Measurements from ENCODE around the gene MFGE8. TPM values are rescaled to one million over a fixed set of nuclear protein-coding genes. Genes with fewer than 3 reads are reported as not detected.
"Not testable (repeated sequence)": the region's sequence is repeated elsewhere in the genome, so short reads cannot be mapped to it uniquely, and the experiment has no call there.

MFGE8 gene, protein sequence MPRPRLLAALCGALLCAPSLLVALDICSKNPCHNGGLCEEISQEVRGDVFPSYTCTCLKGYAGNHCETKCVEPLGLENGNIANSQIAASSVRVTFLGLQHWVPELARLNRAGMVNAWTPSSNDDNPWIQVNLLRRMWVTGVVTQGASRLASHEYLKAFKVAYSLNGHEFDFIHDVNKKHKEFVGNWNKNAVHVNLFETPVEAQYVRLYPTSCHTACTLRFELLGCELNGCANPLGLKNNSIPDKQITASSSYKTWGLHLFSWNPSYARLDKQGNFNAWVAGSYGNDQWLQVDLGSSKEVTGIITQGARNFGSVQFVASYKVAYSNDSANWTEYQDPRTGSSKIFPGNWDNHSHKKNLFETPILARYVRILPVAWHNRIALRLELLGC
- 1,000 to 10,000 TPM in 1 of 2 donors, 100 to 1,000 TPM in 1; 829 to 1,044 TPM for total RNA-seq
- long read RNA-seq, donor 1, transcript MFGE8-214 (3 exons, 801 nt) = minor isoform, 5 of 82 reads
- long read RNA-seq, donor 1, transcript MFGE8-201 (8 exons, 1,937 nt) = major isoform, 30 of 82 reads
- long read RNA-seq, donor 1, partial matches to known transcripts = 15 of 82 reads
- long read RNA-seq, donor 1, other reads (novel, unspliced or antisense) = 28 of 82 reads
- long read RNA-seq, donor 2, transcript MFGE8-214 (3 exons, 801 nt) = minor isoform, 10 of 145 reads
- long read RNA-seq, donor 2, transcript MFGE8-217 (1 exons, 2,464 nt) = minor isoform, 6 of 145 reads
- long read RNA-seq, donor 2, transcript MFGE8-201 (8 exons, 1,937 nt) = major isoform, 63 of 145 reads
- long read RNA-seq, donor 2, partial matches to known transcripts = 32 of 145 reads
- long read RNA-seq, donor 2, other reads (novel, unspliced or antisense) = 32 of 145 reads

GRCh38 chr15:88913017-88913849, at the start of gene MFGE8:
Gene MFGE8, minus strand, starts transcription at chr15:88913379. Its CDS starts 60 bp downstream, at chr15:88913319.
- peak; percentile 93 for DNase-seq (ENCODE audit: low spot score)
- intact Hi-C loops (cut with DNase I) = no loop called here

- intact Hi-C loops (cut with DNase I) = no loop called here
- no peak for DNase-seq (ENCODE audit: low spot score)
Observed at GRCh38 chr15:88959445-88959844, 46.3 kb upstream of the MFGE8 start.

- intact Hi-C loops (cut with DNase I) = no loop called here
- no peak for DNase-seq (ENCODE audit: low spot score)
Observed at GRCh38 chr15:88956906-88957305, 43.7 kb upstream of the MFGE8 start.

- intact Hi-C loops (cut with DNase I) = no loop called here
- no peak for DNase-seq (ENCODE audit: low spot score)
Observed at GRCh38 chr15:88956263-88956662, 43.1 kb upstream of the MFGE8 start.

DNA sequence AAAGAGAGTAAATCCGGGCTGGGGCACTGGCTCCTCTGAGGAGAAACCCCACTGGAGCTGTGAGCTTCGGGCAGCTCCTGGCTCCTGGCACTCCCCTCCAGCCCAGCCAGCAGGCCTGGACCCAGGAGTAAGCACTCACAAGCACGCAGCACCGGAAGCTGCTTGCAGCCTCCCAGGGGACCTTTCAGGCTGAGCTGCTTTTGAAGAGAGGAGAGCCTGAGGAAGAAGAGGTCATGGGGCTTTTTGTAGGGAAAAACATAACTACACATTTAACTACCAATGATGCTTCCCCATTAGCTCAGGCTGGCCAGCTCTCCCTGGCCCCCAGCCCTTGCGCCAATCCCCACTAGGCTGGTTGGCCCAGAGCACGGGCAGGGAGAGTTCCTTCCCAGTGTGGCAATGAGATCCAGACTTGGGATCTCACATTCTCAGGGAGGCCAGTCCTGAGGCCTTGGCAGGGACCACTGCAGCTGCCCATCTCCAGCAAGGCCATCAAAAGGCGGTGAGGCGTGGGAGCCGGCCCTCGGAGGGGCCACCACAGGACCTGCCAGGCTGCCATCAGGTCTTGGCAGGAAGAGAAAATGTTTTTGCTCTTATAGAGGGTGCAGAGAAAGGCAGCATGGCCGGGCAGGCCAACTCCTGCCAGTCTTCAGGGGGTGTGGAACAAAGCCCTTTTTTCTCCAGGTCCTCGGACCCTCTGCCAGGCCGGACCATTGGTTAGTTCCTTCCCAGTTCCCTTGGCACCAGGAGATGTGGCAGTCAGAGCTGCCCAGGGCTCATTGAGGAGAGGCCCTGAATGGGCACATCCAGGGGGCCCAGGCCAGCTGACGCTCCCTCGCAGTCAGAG, 41.5 kb upstream of the MFGE8 start:
- peak; percentile 85 for DNase-seq (ENCODE audit: low spot score)
- intact Hi-C loops (cut with DNase I) = no loop called here

- DNase-seq (ENCODE audit: low spot score) = no peak
- intact Hi-C loops (cut with DNase I) = no loop called here
Observed at GRCh38 chr15:88950600-88951160, 37.5 kb upstream of the MFGE8 start.

DNA sequence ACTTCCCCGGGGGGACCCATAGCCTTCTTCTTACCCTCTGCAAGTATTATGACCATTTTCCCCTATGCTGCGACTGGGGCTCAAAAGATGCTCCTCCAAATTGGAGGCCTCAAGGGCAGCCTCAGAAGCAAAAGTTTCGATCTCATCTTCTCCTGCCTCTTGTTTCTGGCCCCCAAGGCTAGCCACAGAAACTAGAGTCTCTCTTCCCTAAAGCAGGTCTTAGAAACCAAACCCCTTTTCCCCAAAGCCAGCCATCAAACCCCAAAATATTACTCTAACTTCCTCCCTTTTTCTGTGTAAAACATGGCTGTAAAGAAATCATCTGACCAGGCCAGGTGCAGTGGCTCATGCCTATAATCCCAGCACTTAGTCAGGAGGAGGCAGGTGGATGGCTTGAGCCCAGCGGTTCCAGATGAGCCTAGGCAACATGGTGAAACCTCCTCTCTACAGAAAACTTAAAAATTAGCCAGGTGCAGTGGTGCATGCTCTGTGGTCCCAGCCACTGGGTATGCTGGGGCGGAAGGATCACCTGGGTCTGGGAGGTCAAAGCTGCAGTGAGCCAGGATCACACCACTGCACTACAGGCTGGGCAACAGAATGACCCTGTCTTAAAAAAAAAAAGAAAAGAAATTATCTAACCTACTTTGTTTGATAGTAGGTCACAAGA, 36.7 kb upstream of the MFGE8 start:
- intact Hi-C loops (cut with DNase I) = no loop called here
- DNase-seq (ENCODE audit: low spot score) = no peak

GRCh38 chr15:88940110-88940675, 27.0 kb upstream of the MFGE8 start:
- DNase-seq (ENCODE audit: low spot score) = no peak
- intact Hi-C loops (cut with DNase I) = no loop called here

DNA sequence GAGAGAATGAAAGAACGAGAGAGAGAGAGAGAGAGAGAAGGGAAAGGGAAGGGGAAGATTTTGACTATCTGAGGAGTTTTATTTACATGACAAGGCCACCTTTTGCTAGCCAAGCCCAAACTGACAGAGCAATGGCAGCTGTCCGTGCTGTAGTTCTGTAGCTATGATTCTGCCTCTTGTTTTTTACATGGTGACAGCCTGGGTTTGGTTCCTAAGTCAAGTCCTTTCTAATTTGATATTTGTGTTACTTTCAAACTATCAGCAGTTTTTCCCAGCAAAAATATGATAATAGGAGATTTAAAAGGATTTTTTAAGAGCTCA, 26.3 kb upstream of the MFGE8 start:
- intact Hi-C loops (cut with DNase I) = no loop called here

GRCh38 chr15:88938802-88939485, 25.8 kb upstream of the MFGE8 start:
- intact Hi-C loops (cut with DNase I) = no loop called here

More for the DNA sequence above, 26.3 kb upstream of the MFGE8 start:
- DNase-seq (ENCODE audit: low spot score) = no peak

DNA sequence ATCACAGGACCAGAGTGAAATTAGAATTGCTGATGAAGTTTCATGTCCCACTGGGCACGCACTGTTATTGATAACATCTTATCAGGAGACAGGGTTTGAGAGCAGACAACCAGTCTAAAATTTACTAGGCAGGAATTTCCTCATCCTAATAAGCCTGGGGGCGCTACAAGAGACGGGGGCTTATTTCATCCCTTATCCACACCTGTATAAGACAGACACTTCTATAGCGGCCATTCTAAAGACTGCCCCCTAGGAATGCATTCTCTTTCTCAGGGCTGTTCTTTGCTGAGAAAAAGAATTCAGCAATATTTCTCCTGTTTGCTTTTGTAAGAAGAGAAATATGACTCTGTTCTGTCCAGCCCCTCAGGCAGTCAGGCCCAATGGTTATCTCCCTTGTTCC, 21.3 kb upstream of the MFGE8 start:
- DNase-seq (ENCODE audit: low spot score); intact Hi-C loops (cut with DNase I): not testable (repeated sequence)

More at GRCh38 chr15:88938802-88939485, 25.8 kb upstream of the MFGE8 start:
- no peak for DNase-seq (ENCODE audit: low spot score)

DNA sequence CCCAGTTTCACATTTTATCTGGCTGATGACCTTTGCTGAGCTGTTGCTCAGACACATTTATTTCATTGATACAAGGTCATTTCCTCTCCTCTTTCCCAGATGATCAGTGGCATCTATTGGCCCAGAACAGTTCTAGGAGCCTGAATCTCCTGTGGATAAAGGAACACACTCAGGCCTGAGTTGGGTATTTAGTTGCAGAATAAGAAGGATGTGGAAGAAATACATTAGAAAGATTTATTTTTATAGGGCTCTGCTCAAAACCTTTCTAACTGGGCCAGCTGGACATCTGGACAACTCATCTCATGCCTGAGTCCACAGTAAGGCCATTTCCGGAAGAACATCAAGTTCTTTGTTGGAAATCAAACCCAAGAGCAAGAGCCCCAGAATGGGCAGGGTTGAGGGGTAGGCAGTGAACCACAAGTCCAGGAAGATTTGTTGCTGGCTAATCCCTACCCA, 19.7 kb upstream of the MFGE8 start:
- intact Hi-C loops (cut with DNase I) = no loop called here
- no peak for DNase-seq (ENCODE audit: low spot score)

DNA sequence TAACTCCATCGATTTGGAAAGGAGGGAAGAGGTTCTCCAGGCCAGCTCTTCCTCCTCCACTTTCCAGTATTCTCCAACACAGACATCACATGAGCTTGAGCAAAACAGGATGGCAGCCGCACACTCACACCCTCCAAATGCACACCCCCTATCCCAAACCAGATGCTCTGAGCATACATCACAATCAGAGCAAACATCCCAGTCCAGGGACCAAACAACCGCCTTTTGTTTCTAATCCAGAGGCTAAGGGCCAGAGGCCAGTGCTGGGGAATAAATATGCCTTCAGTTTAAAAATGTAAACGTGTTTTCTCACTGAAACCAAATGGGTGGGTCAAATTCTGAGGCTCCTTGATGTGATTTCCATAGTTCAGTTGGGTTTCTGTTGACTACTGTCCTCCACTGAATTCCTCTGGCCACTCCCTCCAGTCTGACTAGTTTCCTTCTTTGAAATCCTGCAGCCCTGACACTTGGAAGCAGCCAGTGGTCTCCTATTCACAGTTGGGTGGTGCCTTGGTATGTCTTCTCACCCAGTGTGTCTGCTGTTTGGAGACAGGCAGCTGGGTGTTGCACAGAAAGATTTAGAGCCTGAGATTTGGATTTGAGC, 19.2 kb upstream of the MFGE8 start:
- intact Hi-C loops (cut with DNase I) = no loop called here
- no peak for DNase-seq (ENCODE audit: low spot score)

DNA sequence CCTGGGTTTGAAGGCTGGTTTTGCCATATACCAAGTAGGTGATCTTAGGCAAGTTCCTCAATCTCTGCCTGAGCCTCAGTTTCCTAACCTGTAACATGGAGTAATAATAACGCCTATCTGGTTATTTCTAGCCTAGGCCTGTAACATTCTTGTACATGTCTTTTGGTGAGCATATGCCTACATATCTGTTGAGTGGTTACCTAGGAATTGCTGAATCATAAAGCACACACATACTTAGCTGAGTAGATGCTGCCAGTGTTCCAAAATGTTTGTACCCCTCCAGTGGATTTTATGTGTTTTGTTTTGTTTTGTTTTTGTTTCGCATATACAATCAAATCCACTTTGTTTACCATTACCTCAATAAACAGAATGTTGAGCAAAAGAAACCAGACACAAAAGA, 17.4 kb upstream of the MFGE8 start:
- DNase-seq (ENCODE audit: low spot score) = no peak
- intact Hi-C loops (cut with DNase I) = no loop called here

- DNase-seq (ENCODE audit: low spot score); intact Hi-C loops (cut with DNase I): not testable (repeated sequence)
Observed at GRCh38 chr15:88929358-88930098, 16.3 kb upstream of the MFGE8 start.

DNA sequence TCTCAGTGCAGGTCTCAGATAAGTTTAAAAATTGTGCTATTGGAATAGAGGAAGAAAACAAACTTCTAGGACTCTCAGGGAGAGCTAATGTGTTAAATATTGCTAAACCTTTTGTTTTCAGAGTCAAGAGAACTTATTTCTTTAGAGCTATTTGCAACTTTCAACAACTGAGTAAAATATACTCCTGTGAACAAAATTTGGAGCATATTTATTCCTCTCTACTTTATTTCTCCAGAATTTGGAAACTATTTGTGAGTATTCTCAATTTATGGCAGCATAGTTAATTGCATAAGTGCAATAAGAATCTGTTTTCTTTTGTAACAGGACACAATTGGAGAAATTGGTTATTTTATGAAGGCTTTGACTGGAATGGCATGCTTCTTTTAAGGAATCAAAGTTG, 15.0 kb upstream of the MFGE8 start:
- DNase-seq (ENCODE audit: low spot score); intact Hi-C loops (cut with DNase I): not testable (repeated sequence)

Data from posterior vena cava (tissue), 2 donors.